NT2/D1 (cell line): ENCODE measurements around the gene C9orf50.

Experiments used
- SUZ12 ChIP-seq: IDR thresholded peaks from 2 replicates; pipeline ENCODE4 v1.6.1; 2011; ENCODE audit not compliant: insufficient read length, insufficient read depth; ENCODE audit errors: extremely low read depth
- YY1 ChIP-seq: IDR thresholded peaks from 2 replicates; pipeline ENCODE4 v1.6.1; 2011; ENCODE audit not compliant: insufficient read length, insufficient read depth
- ZNF274 ChIP-seq: IDR thresholded peaks from 2 replicates; pipeline ENCODE4 v1.6.1; 2011; ENCODE audit warnings: mild to moderate bottlenecking, low read depth, low read length

DNA sequence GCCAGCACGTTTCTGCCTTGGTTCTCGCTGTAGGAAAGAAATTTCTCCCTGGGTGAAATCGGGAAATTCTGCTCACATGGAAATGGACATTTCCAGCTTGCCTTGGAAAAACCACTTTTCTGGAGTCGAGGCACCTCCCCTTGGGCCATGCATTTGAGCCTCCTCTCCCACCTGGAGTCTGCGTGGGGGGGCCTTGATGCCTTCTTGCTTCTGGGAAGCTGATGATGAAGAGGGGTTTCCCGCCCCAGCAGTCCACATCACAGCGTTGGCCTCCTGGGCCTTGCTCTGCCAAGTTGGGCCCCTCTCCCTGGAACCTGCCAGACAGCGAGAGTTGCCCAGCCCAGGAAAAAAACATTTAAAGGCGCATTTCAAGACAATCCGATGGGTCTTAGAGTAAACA lies 22.8 kb upstream of the C9orf50 start:
- TF ChIP-seq ZNF274 (no peak), YY1 (no peak), SUZ12 (no peak)
